Muscle layer of colon (tissue), 2 donors: Measurements from ENCODE around the gene DCUN1D1.

Experiments used
- H3K27ac ChIP-seq: one replicate; pipeline ENCODE4 v1.7.0; 2013; ENCODE audit warnings: low read depth, mild to moderate bottlenecking, low read length, moderate library complexity
- H3K27me3 ChIP-seq, 2 donors: one replicate each; pipeline ENCODE4 v1.7.0; 2013; ENCODE audit warnings: low read length in 2 of 2, mild to moderate bottlenecking in 2 of 2; ENCODE audit not compliant: insufficient read depth in 2 of 2, control insufficient read depth in 1 of 2
- H3K36me3 ChIP-seq: one replicate; pipeline ENCODE4 v1.7.0; 2013; ENCODE audit warnings: mild to moderate bottlenecking, low read length; ENCODE audit not compliant: insufficient read depth
- H3K4me1 ChIP-seq: one replicate; pipeline ENCODE4 v1.7.0; 2013; ENCODE audit warnings: mild to moderate bottlenecking, low read length; ENCODE audit not compliant: insufficient read depth
- H3K4me3 ChIP-seq, 2 donors: one replicate each; pipeline ENCODE4 v1.7.0; 2013; ENCODE audit warnings: low read length in 2 of 2, low read depth in 1 of 2, mild to moderate bottlenecking in 1 of 2, moderate library complexity in 1 of 2
- H3K9ac ChIP-seq: one replicate; pipeline ENCODE4 v1.7.0; 2013; ENCODE audit warnings: low read length
- H3K9me3 ChIP-seq: one replicate; pipeline ENCODE4 v1.7.0; 2013; ENCODE audit warnings: mild to moderate bottlenecking, low read length
- donor health status: abdominal sarcoma.
- donor health status: Adenocarcinoma of cecum.

The DCUN1D1 gene

GRCh38 chr3:182908471-182908870, 71.9 kb downstream of the DCUN1D1 start:
- Histone ChIP-seq H3K9me3 (no peaks in the 10 kb centered on the region), H3K4me1 (no peaks in the 10 kb centered on the region), H3K9ac (no peak overlapping the region), H3K27me3 (no peaks in the 10 kb centered on the region), H3K36me3 (peaks cover 19% of the 10 kb centered on the region), H3K4me3 (no peak overlapping the region), H3K27ac (no peak overlapping the region)

- Histone ChIP-seq H3K27me3 (no peaks in the 10 kb centered on the region), H3K27ac (no peak overlapping the region), H3K4me1 (no peaks in the 10 kb centered on the region), H3K9me3 (no peaks in the 10 kb centered on the region), H3K36me3 (peaks cover 24% of the 10 kb centered on the region), H3K9ac (no peak overlapping the region), H3K4me3 (no peak overlapping the region)
These were observed 74.3 kb downstream of the DCUN1D1 start for GRCh38 chr3:182906036-182906435.

GRCh38 chr3:182905623-182906022, 74.7 kb downstream of the DCUN1D1 start:
- no peaks in the 10 kb centered on the region for H3K9me3 ChIP-seq
- H3K4me3 ChIP-seq: no peak overlapping the region
- H3K27me3 ChIP-seq: no peaks in the 10 kb centered on the region
- H3K36me3 ChIP-seq: peaks cover 24% of the 10 kb centered on the region
- H3K9ac ChIP-seq: no peak overlapping the region
- H3K4me1 ChIP-seq: no peaks in the 10 kb centered on the region
- no peak overlapping the region for H3K27ac ChIP-seq

- H3K4me1 ChIP-seq: no peaks in the 10 kb centered on the region
- H3K9me3 ChIP-seq: no peaks in the 10 kb centered on the region
- H3K4me3 ChIP-seq: no peak overlapping the region
- H3K27me3 ChIP-seq: no peaks in the 10 kb centered on the region
- H3K9ac ChIP-seq: no peak overlapping the region
- H3K36me3 ChIP-seq: peaks cover 31% of the 10 kb centered on the region
- no peak overlapping the region for H3K27ac ChIP-seq
These were observed 76.2 kb downstream of the DCUN1D1 start for GRCh38 chr3:182904164-182904563.

GRCh38 chr3:182902236-182902635, 78.1 kb downstream of the DCUN1D1 start:
- Histone ChIP-seq H3K9me3 (no peaks in the 10 kb centered on the region), H3K36me3 (peaks cover 38% of the 10 kb centered on the region), H3K4me3 (no peak overlapping the region), H3K9ac (no peak overlapping the region), H3K4me1 (no peaks in the 10 kb centered on the region), H3K27ac (no peak overlapping the region), H3K27me3 (no peaks in the 10 kb centered on the region)

- H3K27me3 ChIP-seq: no peaks in the 10 kb centered on the region
- H3K27ac ChIP-seq: no peak overlapping the region
- H3K4me1 ChIP-seq: no peaks in the 10 kb centered on the region
- H3K36me3 ChIP-seq: peaks cover 24% of the 10 kb centered on the region
- H3K4me3 ChIP-seq: no peak overlapping the region
- H3K9ac ChIP-seq: no peak overlapping the region
- H3K9me3 ChIP-seq: no peaks in the 10 kb centered on the region
These were observed 83.8 kb downstream of the DCUN1D1 start for GRCh38 chr3:182896553-182896952.

- Histone ChIP-seq H3K36me3 (peaks cover 25% of the 10 kb centered on the region), H3K27ac (no peak overlapping the region), H3K9ac (no peak overlapping the region)
These were observed 84.7 kb downstream of the DCUN1D1 start for GRCh38 chr3:182895513-182896112.

GRCh38 chr3:182892226-182892625, 88.1 kb downstream of the DCUN1D1 start:
- Histone ChIP-seq H3K4me1 (no peaks in the 10 kb centered on the region), H3K27me3 (no peaks in the 10 kb centered on the region), H3K4me3 (no peak overlapping the region), H3K9me3 (no peaks in the 10 kb centered on the region), H3K27ac (no peak overlapping the region), H3K9ac (no peak overlapping the region), H3K36me3 (peaks cover 21% of the 10 kb centered on the region)

More at GRCh38 chr3:182895513-182896112, 84.7 kb downstream of the DCUN1D1 start:
- no peaks in the 10 kb centered on the region for H3K27me3 ChIP-seq
- no peak overlapping the region for H3K4me3 ChIP-seq
- no peaks in the 10 kb centered on the region for H3K9me3 ChIP-seq
- H3K4me1 ChIP-seq: no peaks in the 10 kb centered on the region

GRCh38 chr3:182891364-182891763, 89.0 kb downstream of the DCUN1D1 start:
- Histone ChIP-seq H3K4me3 (no peak overlapping the region), H3K4me1 (no peaks in the 10 kb centered on the region), H3K9me3 (no peaks in the 10 kb centered on the region), H3K9ac (no peak overlapping the region), H3K36me3 (peaks cover 27% of the 10 kb centered on the region), H3K27me3 (no peaks in the 10 kb centered on the region), H3K27ac (no peak overlapping the region)

GRCh38 chr3:182889948-182890629, 90.2 kb downstream of the DCUN1D1 start:
- peaks cover 27% of the 10 kb centered on the region for H3K36me3 ChIP-seq
- no peaks in the 10 kb centered on the region for H3K27me3 ChIP-seq

More at GRCh38 chr3:182889948-182890629, 90.2 kb downstream of the DCUN1D1 start:
- H3K4me3 ChIP-seq: no peak overlapping the region
- H3K4me1 ChIP-seq: no peaks in the 10 kb centered on the region
- no peaks in the 10 kb centered on the region for H3K9me3 ChIP-seq
- no peak overlapping the region for H3K27ac ChIP-seq
- no peak overlapping the region for H3K9ac ChIP-seq
